NB4 (cell line): ENCODE data around the gene MRPS22.

Experiments used
- CTCF ChIP-seq: IDR thresholded peaks from one replicate; pipeline ENCODE4 v1.5.1; 2012; ENCODE audit warnings: low read depth, low read length
- POLR2A ChIP-seq: IDR thresholded peaks from 2 replicates; pipeline ENCODE4 v1.6.1; 2011; ENCODE audit warnings: mild to moderate bottlenecking; ENCODE audit not compliant: insufficient read length; ENCODE audit errors: extremely low read depth

DNA sequence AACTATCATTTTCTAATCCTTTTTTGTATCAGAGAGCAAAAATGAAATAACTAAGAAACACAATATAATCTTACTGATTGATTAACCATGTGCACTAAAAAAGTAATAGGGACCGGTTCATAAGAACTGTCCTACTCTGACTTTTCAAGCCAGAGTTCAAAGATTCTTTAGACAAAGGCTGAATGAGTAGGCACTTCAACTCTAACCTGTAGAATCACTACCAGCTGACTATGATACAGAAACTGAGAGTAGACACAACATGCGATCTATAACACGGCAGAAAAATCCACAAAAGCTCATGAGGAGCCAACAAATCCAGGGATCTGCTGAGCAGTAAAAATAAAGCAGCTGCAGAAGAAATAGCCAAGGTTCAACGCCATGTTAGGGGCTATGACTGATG is 36.8 kb downstream of the MRPS22 start:
- no peak for TF ChIP-seq CTCF
- TF ChIP-seq POLR2A: no peak
